HFFc6 (cell line): ENCODE data around the gene LAMC1. TPM values are rescaled to one million over a fixed set of nuclear protein-coding genes. Genes with fewer than 3 reads are reported as not detected.

Experiments
- DNase-seq: peaks from one replicate; pipeline ENCODE4 v3.0.0-alpha.2; 2018
- H3K27ac Mint-ChIP-seq: 2 replicates; pipeline ENCODE4 v1.8.0; 2020; ENCODE audit warnings: mild to moderate bottlenecking, mixed read lengths
- H3K27me3 Mint-ChIP-seq: 2 replicates; pipeline ENCODE4 v1.8.0; 2021; ENCODE audit warnings: mild to moderate bottlenecking, moderate library complexity, mixed read lengths; ENCODE audit not compliant: insufficient read depth
- H3K36me3 Mint-ChIP-seq: 2 replicates; pipeline ENCODE4 v1.8.0; 2021; ENCODE audit warnings: low read depth, mixed read lengths
- H3K4me1 Mint-ChIP-seq: 2 replicates; pipeline ENCODE4 v1.8.0; 2020; ENCODE audit warnings: low read depth, mixed read lengths
- H3K4me3 Mint-ChIP-seq: 2 replicates; pipeline ENCODE4 v1.8.0; 2020; ENCODE audit warnings: mild to moderate bottlenecking, moderate library complexity, mixed read lengths
- H3K9me3 Mint-ChIP-seq: 2 replicates; pipeline ENCODE4 v1.8.0; 2020; ENCODE audit warnings: mild to moderate bottlenecking, mixed read lengths
- total RNA-seq, 6 experiments: library from RNA; stranded (reverse); fragmentation: NEBNext Ultra II Directional; extraction: Animal tissue kit (Norgen Biotek cat#: 25700); gene quantifications; 2 replicates in 1 of 6; 3 replicates in 5 of 6; pipeline ENCODE4 v1.2.3, GENCODE V29; 2021
- TF ChIP-seq, protein P1 (sequence below): fragments of 200-600 bp; sonication (generic); IDR thresholded peaks from 2 replicates; pipeline ENCODE4 v1.5.0; 2021; ENCODE audit warnings: antibody characterized with exemption, mild to moderate bottlenecking

LAMC1 gene
- total RNA-seq, 6 experiments from 2014 or later, result 352 to 465 (median 393) TPM

DNA sequence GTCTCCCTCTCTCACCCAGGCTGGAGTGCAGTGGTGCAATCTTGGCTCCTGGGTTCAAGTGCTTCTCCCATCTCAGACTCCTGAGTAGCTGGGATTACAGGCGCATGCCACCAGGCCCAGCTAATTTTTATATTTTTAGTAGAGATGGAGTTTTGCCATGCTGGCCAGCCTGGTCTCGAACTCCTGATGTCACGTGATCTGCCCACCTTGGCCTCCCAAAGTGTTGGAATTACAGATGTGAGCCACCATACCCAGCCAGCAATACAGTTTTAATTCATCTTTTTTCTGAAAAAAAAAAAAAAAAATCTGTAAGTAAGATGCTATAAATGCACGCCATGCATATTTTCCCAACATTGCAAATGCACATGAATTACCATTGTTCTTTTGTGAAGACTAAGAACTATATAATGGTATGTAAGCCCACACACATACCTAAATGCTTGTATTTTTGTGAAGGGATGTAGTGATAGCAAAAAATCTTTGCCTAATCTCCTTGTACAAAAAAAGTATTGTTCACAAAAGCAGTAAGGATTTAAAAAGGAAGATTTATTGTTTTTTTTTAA is 170.8 kb downstream of the LAMC1 start:
- TF ChIP-seq, protein P1, sequence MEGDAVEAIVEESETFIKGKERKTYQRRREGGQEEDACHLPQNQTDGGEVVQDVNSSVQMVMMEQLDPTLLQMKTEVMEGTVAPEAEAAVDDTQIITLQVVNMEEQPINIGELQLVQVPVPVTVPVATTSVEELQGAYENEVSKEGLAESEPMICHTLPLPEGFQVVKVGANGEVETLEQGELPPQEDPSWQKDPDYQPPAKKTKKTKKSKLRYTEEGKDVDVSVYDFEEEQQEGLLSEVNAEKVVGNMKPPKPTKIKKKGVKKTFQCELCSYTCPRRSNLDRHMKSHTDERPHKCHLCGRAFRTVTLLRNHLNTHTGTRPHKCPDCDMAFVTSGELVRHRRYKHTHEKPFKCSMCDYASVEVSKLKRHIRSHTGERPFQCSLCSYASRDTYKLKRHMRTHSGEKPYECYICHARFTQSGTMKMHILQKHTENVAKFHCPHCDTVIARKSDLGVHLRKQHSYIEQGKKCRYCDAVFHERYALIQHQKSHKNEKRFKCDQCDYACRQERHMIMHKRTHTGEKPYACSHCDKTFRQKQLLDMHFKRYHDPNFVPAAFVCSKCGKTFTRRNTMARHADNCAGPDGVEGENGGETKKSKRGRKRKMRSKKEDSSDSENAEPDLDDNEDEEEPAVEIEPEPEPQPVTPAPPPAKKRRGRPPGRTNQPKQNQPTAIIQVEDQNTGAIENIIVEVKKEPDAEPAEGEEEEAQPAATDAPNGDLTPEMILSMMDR, result no peak
- Mint-ChIP-seq H3K9me3 (no peaks in the 10 kb centered on the region), H3K27me3 (no peaks in the 10 kb centered on the region; the same call in 1 of the 2 replicates), H3K27ac (no peak overlapping the region), H3K4me1 (peaks cover 43% of the 10 kb centered on the region), H3K4me3 (no peak overlapping the region), H3K36me3 (peaks cover 4% of the 10 kb centered on the region; the same call in 1 of the 2 replicates)
- no peak for DNase-seq

DNA sequence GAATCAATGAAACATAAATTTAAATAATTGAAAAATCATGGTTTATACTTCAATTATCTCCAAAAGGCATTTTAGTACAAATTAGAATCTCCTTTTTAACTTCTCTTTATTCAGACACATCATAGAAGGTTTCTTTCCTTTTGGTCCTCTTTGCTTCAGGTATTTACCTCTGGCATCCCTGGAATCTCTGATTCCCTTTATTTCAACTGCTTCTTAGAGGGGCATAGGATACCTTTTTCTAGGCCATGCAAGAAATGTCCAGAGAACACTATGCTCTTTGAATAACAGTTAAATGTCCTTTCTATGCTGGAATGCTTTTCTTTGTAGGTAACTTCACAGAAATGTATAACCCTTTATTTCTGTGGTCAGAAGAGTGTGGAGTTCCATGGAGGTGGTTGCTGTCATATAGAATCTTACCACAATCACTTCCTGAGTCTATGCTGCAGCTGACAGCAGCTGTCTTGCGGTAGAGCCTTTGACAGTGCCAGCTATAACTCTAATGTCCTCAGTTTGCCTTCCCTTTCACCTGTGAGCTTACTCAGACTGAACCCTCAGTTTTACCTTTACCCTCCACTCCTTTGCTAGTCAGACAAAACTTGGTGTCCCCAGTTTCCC is 171.4 kb downstream of the LAMC1 start:
- H3K27me3 Mint-ChIP-seq, result no peaks in the 10 kb centered on the region; the same call in 1 of the 2 replicates
- peaks cover 4% of the 10 kb centered on the region; the same call in 1 of the 2 replicates for H3K36me3 Mint-ChIP-seq
- no peaks in the 10 kb centered on the region for H3K9me3 Mint-ChIP-seq
- peak overlapping the region; percentile 80 for H3K27ac Mint-ChIP-seq
- DNase-seq, result no peak
- H3K4me1 Mint-ChIP-seq, result peaks cover 42% of the 10 kb centered on the region
- peak overlapping the region; percentile 43 for H3K4me3 Mint-ChIP-seq
- TF ChIP-seq, protein P1, result no peak

DNA sequence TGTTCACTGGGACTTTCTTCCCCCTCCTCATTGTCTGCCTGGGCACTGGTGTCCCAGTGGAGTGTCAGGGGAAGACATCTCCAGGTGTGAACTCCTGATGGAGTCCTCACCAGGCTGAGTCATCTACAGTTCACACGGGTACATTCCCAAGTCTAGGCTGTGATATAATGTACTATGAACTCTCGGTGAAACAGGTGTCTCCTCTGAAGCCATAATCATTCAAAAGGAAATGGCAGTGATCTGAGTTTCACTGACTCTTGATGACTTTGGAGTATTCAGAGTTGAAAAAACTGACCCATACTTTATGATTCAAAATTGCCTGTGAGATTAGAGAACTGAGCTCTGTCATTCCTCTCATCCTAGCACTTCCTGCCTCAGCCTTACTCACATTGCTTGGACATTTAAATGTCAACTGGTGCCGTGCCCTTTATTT is 171.9 kb downstream of the LAMC1 start:
- TF ChIP-seq, protein P1, result no peak
- Mint-ChIP-seq H3K4me1 (peaks cover 42% of the 10 kb centered on the region), H3K27me3 (no peaks in the 10 kb centered on the region; the same call in 1 of the 2 replicates), H3K9me3 (no peaks in the 10 kb centered on the region), H3K4me3 (peak overlapping the region; percentile 43), H3K27ac (peak overlapping the region; percentile 80), H3K36me3 (peaks cover 4% of the 10 kb centered on the region; the same call in 1 of the 2 replicates)
- DNase-seq, result peak; percentile 23

Other genes with a start within 250 kb of the LAMC1 start
- 1 to 10 TPM; 1.2 to 2.0 (median 1.5) TPM for gene NPL, start 233.6 kb upstream of the LAMC1 start, total RNA-seq
- gene DHX9, start 184.1 kb upstream of the LAMC1 start, total RNA-seq, result 100 to 1,000 TPM; 141 to 176 (median 170) TPM
- gene SHCBP1L, start 70.3 kb upstream of the LAMC1 start, total RNA-seq, result not detected
- 1 to 10 TPM; 1.5 to 2.3 (median 1.7) TPM for gene LAMC2, start 162.8 kb downstream of the LAMC1 start, total RNA-seq